CD4-positive, CD25-positive, alpha-beta regulatory T cell (primary cell): Measurements from ENCODE around the gene ESRRB. TPM values are rescaled to one million over a fixed set of nuclear protein-coding genes. Genes with fewer than 3 reads are reported as not detected.

Experiments used
- ATAC-seq, 2 donors: fragments of 150-1000 bp; cut with Tn5 transposase; one replicate each; pipeline ENCODE4 v1.10.0; 2021; ENCODE audit warnings: low read depth in 2 of 2, moderate number of reproducible peaks in 2 of 2, moderate library complexity in 1 of 2
- DNase-seq, 3 donors: peaks; one replicate each; pipeline versions ENCODE4 v3.0.0 to v3.0.0-alpha.2; 2012 to 2022; ENCODE audit warnings: mixed read lengths in 1 of 3
- H3K27ac ChIP-seq: one replicate; pipeline ENCODE4 v1.7.0; 2013; ENCODE audit warnings: mild to moderate bottlenecking, low read length; ENCODE audit not compliant: insufficient read depth, poor library complexity, severe bottlenecking
- H3K27me3 ChIP-seq: one replicate; pipeline ENCODE4 v1.7.0; 2013; ENCODE audit warnings: low read length; ENCODE audit not compliant: control insufficient read depth, insufficient read depth
- H3K36me3 ChIP-seq: one replicate; pipeline ENCODE4 v1.7.0; 2013; ENCODE audit warnings: mild to moderate bottlenecking, low read length, moderate library complexity; ENCODE audit not compliant: control insufficient read depth, insufficient read depth
- H3K4me1 ChIP-seq: 2 replicates; pipeline ENCODE4 v1.7.0; 2013; ENCODE audit warnings: mild to moderate bottlenecking, low read length; ENCODE audit not compliant: insufficient read depth, control insufficient read depth, poor library complexity, severe bottlenecking
- H3K4me3 ChIP-seq: one replicate; pipeline ENCODE4 v1.7.0; 2013; ENCODE audit warnings: low read depth, mild to moderate bottlenecking, low read length, moderate library complexity
- H3K9me3 ChIP-seq, 2 experiments: 1 replicate in 1 of 2; 2 replicates in 1 of 2; pipeline ENCODE4 v1.7.0; 2013; ENCODE audit warnings: low read length in 2 of 2, mild to moderate bottlenecking in 1 of 2, moderate library complexity in 1 of 2; ENCODE audit not compliant: control insufficient read depth in 2 of 2
- H3K27ac Mint-ChIP-seq, 3 donors: one replicate each; pipeline ENCODE4 v1.8.0; 2020 to 2022; ENCODE audit warnings: mild to moderate bottlenecking in 3 of 3, mixed read lengths in 3 of 3, moderate library complexity in 2 of 3
- H3K27me3 Mint-ChIP-seq: one replicate; pipeline ENCODE4 v1.8.0; 2022; ENCODE audit warnings: mild to moderate bottlenecking, mixed read lengths
- H3K36me3 Mint-ChIP-seq: one replicate; pipeline ENCODE4 v1.8.0; 2020; ENCODE audit warnings: mixed read lengths
- H3K4me1 Mint-ChIP-seq, 4 donors: one replicate each; pipeline ENCODE4 v1.8.0; 2020 to 2022; ENCODE audit warnings: mixed read lengths in 4 of 4, mild to moderate bottlenecking in 1 of 4
- H3K4me3 Mint-ChIP-seq, 4 donors: one replicate each; pipeline ENCODE4 v1.8.0; 2020 to 2022; ENCODE audit warnings: mild to moderate bottlenecking in 4 of 4, mixed read lengths in 4 of 4, moderate library complexity in 3 of 4
- H3K9me3 Mint-ChIP-seq, 7 donors: one replicate each; pipeline ENCODE4 v1.8.0; 2020 to 2022; ENCODE audit warnings: mixed read lengths in 7 of 7, mild to moderate bottlenecking in 3 of 7, moderate library complexity in 2 of 7
- polyA plus RNA-seq, 4 donors: library from polyadenylated mRNA; unstranded; fragments of 300-500 nt; fragmentation: Illumina TruSeq; gene quantifications; one replicate each; pipeline ENCODE4 v1.2.3, GENCODE V29; 2021
- total RNA-seq: library from RNA; stranded (reverse); gene quantifications from one replicate; pipeline ENCODE4 v1.2.3, GENCODE V29; 2022

The ESRRB gene
- total and polyA plus RNA-seq, 5 donors from 2014 or later: not detected

GRCh38 chr14:76501156-76501720 lies 125.3 kb downstream of the ESRRB start:
- Histone ChIP-seq H3K9me3 (no peaks in the 10 kb centered on the region), H3K4me3 (no peak overlapping the region), H3K27ac (no peak overlapping the region), H3K36me3 (no peaks in the 10 kb centered on the region), H3K27me3 (peaks cover 2% of the 10 kb centered on the region), H3K4me1 (no peaks in the 10 kb centered on the region)
- DNase-seq: no peak
- Mint-ChIP-seq H3K4me3 (no peak overlapping the region), H3K4me1 (no peaks in the 10 kb centered on the region), H3K27ac (no peak overlapping the region), H3K9me3 (no peaks in the 10 kb centered on the region), H3K36me3 (no peaks in the 10 kb centered on the region), H3K27me3 (peaks cover 10% of the 10 kb centered on the region)
- no peak for ATAC-seq

- H3K4me3 Mint-ChIP-seq: no peak overlapping the region
- peaks cover 2% of the 10 kb centered on the region for H3K27me3 ChIP-seq
- H3K27ac Mint-ChIP-seq: no peak overlapping the region
These were observed 126.3 kb downstream of the ESRRB start for GRCh38 chr14:76502219-76502618.

GRCh38 chr14:76502638-76503037 lies 126.7 kb downstream of the ESRRB start:
- Mint-ChIP-seq H3K36me3 (no peaks in the 10 kb centered on the region), H3K27me3 (peaks cover 10% of the 10 kb centered on the region), H3K4me3 (no peak overlapping the region), H3K4me1 (no peaks in the 10 kb centered on the region), H3K27ac (no peak overlapping the region), H3K9me3 (no peaks in the 10 kb centered on the region)
- H3K4me3 ChIP-seq: no peak overlapping the region
- no peaks in the 10 kb centered on the region for H3K9me3 ChIP-seq
- ATAC-seq (no peak), DNase-seq (no peak)
- no peak overlapping the region for H3K27ac ChIP-seq
- no peaks in the 10 kb centered on the region for H3K4me1 ChIP-seq
- peaks cover 2% of the 10 kb centered on the region for H3K27me3 ChIP-seq
- no peaks in the 10 kb centered on the region for H3K36me3 ChIP-seq

More at GRCh38 chr14:76502219-76502618, 126.3 kb downstream of the ESRRB start:
- Mint-ChIP-seq H3K27me3 (peaks cover 10% of the 10 kb centered on the region), H3K4me1 (no peaks in the 10 kb centered on the region), H3K36me3 (no peaks in the 10 kb centered on the region), H3K9me3 (no peaks in the 10 kb centered on the region)
- Histone ChIP-seq H3K36me3 (no peaks in the 10 kb centered on the region), H3K4me1 (no peaks in the 10 kb centered on the region), H3K9me3 (no peaks in the 10 kb centered on the region), H3K27ac (no peak overlapping the region), H3K4me3 (no peak overlapping the region)
- DNase-seq (no peak), ATAC-seq (no peak)

- no peak overlapping the region for H3K27ac Mint-ChIP-seq
These were observed 133.4 kb downstream of the ESRRB start for GRCh38 chr14:76509311-76509710.

GRCh38 chr14:76510181-76510580 lies 134.2 kb downstream of the ESRRB start:
- no peaks in the 10 kb centered on the region for H3K4me1 ChIP-seq
- no peak overlapping the region for H3K27ac Mint-ChIP-seq
- no peaks in the 10 kb centered on the region for H3K4me1 Mint-ChIP-seq
- peaks cover 0 to 5% (median 0%) of the 10 kb centered on the region in 7 donors for H3K9me3 Mint-ChIP-seq
- H3K36me3 ChIP-seq: no peaks in the 10 kb centered on the region
- no peaks in the 10 kb centered on the region for H3K9me3 ChIP-seq
- ATAC-seq (no peak), DNase-seq (no peak)
- no peaks in the 10 kb centered on the region for H3K36me3 Mint-ChIP-seq
- H3K27me3 Mint-ChIP-seq: peaks cover 17% of the 10 kb centered on the region
- no peak overlapping the region for H3K27ac ChIP-seq
- H3K4me3 ChIP-seq: no peak overlapping the region
- no peak overlapping the region for H3K4me3 Mint-ChIP-seq
- no peaks in the 10 kb centered on the region for H3K27me3 ChIP-seq

More at GRCh38 chr14:76509311-76509710, 133.4 kb downstream of the ESRRB start:
- H3K4me3 Mint-ChIP-seq: no peak overlapping the region
- peaks cover 17% of the 10 kb centered on the region for H3K27me3 Mint-ChIP-seq
- no peak for ATAC-seq
- no peak for DNase-seq
- Histone ChIP-seq H3K27me3 (no peaks in the 10 kb centered on the region), H3K9me3 (no peaks in the 10 kb centered on the region), H3K4me1 (no peaks in the 10 kb centered on the region), H3K4me3 (no peak overlapping the region), H3K27ac (no peak overlapping the region), H3K36me3 (no peaks in the 10 kb centered on the region)
- H3K9me3 Mint-ChIP-seq: peaks cover 0 to 5% (median 0%) of the 10 kb centered on the region in 7 donors
- H3K36me3 Mint-ChIP-seq: no peaks in the 10 kb centered on the region
- H3K4me1 Mint-ChIP-seq: no peaks in the 10 kb centered on the region

- no peak for ATAC-seq
- Mint-ChIP-seq H3K27me3 (peaks cover 11% of the 10 kb centered on the region), H3K4me3 (no peak overlapping the region), H3K27ac (no peak overlapping the region), H3K36me3 (no peaks in the 10 kb centered on the region), H3K9me3 (peaks cover 0 to 3% (median 0%) of the 10 kb centered on the region in 7 donors), H3K4me1 (no peaks in the 10 kb centered on the region)
- no peak overlapping the region for H3K27ac ChIP-seq
- DNase-seq: peak in 1 of 3 donors; percentile 28
- H3K36me3 ChIP-seq: no peaks in the 10 kb centered on the region
- H3K27me3 ChIP-seq: no peaks in the 10 kb centered on the region
- H3K4me1 ChIP-seq: no peaks in the 10 kb centered on the region
- no peaks in the 10 kb centered on the region for H3K9me3 ChIP-seq
- no peak overlapping the region for H3K4me3 ChIP-seq
These were observed 138.5 kb downstream of the ESRRB start for GRCh38 chr14:76514213-76514998.

- peaks cover 0 to 5% (median 3%) of the 10 kb centered on the region in 7 donors for H3K9me3 Mint-ChIP-seq
- H3K27ac Mint-ChIP-seq: no peak overlapping the region
- no peaks in the 10 kb centered on the region for H3K4me1 Mint-ChIP-seq
- H3K4me1 ChIP-seq: no peaks in the 10 kb centered on the region
- no peak overlapping the region for H3K4me3 Mint-ChIP-seq
- ATAC-seq: no peak
- no peaks in the 10 kb centered on the region for H3K36me3 Mint-ChIP-seq
- H3K27me3 ChIP-seq: peaks cover 3% of the 10 kb centered on the region
- no peak overlapping the region for H3K27ac ChIP-seq
- H3K27me3 Mint-ChIP-seq: peaks cover 17% of the 10 kb centered on the region
- H3K9me3 ChIP-seq: peaks cover 0 to 3% of the 10 kb centered on the region in 2 experiments
- no peak overlapping the region for H3K4me3 ChIP-seq
- DNase-seq: no peak
- H3K36me3 ChIP-seq: no peaks in the 10 kb centered on the region
These were observed 140.9 kb downstream of the ESRRB start for GRCh38 chr14:76516884-76517283.

GRCh38 chr14:76518366-76518765 lies 142.4 kb downstream of the ESRRB start:
- Mint-ChIP-seq H3K36me3 (no peaks in the 10 kb centered on the region), H3K4me3 (no peak overlapping the region), H3K9me3 (peaks cover 0 to 12% (median 6%) of the 10 kb centered on the region in 7 donors), H3K27ac (no peak overlapping the region), H3K4me1 (no peaks in the 10 kb centered on the region), H3K27me3 (peaks cover 17% of the 10 kb centered on the region)
- DNase-seq: no peak
- Histone ChIP-seq H3K36me3 (no peaks in the 10 kb centered on the region), H3K4me3 (no peak overlapping the region), H3K27ac (no peak overlapping the region), H3K9me3 (peaks cover 0 to 5% of the 10 kb centered on the region in 2 experiments), H3K27me3 (peaks cover 3% of the 10 kb centered on the region), H3K4me1 (no peaks in the 10 kb centered on the region)
- ATAC-seq: no peak
